TTC549 (cell line): ENCODE measurements around the gene PTPN23.
"Not testable (repeated sequence)": the region's sequence is repeated elsewhere in the genome, so short reads cannot be mapped to it uniquely, and the experiment has no call there.

ENCODE experiments used
- FAIRE-seq: peaks from 2 replicates; lab custom pipeline; 2012; peaks lifted over from hg19 to GRCh38; lab: Jason Lieb, UNC

Gene PTPN23

DNA sequence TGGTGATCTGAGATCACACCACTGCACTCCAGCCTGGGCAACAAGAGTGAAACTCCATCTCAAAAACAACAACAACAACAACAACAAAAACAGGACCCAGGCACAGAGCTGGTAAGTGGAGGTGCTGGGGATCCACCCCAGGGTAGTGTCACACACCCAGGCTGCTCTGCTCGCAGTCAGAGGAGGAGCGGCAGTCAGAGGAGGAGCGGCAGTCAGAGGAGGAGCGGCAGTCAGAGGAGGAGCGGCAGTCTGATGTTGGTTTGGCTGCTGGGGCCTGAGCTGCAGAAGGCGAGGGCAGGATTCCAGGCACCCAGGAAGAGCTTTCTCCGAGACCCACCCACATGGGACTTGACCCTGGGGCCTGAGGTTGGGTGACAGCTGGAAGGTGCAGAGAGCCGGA is 10.8 kb upstream of the PTPN23 start:
- not testable (repeated sequence) for FAIRE-seq

DNA sequence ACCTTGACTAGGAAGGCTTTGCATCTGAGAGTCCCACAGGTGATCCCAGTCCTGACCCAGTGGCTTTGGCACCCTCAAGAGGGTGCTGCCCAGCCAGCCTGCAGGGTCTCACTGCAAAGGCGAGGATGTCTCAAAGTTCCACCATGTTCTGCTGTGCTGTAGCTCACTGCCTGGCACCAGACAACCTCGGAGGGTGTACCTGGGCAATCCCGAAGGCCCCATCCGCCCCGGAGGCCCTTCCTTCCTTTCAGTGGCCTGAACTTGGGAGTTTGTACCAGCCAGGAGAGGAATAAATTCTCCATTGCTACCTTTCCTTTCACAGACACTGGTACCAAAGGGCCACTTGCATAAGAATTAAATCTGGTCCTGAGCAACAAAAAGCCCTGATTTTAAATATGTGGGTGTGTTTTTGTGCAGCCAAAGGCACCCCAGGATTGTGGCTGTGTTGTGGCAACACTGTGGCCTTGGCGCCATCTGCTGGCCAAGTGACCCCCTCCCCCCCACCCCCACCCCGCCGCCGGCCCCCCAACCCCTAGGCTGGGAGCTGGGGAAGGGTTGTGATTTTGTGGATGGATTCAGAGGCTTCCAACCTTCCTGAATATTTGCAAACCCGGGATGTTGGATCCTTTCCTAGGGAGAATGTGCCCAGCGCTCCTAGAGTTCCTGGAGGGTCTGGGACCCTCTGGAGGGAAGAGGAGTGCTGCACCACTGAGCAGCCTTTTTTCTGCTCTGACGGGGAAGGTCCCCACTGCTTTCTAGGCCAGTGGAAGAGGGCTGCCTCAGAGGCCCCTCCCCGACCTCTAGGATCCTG is 9.7 kb upstream of the PTPN23 start:
- FAIRE-seq: no peak

DNA sequence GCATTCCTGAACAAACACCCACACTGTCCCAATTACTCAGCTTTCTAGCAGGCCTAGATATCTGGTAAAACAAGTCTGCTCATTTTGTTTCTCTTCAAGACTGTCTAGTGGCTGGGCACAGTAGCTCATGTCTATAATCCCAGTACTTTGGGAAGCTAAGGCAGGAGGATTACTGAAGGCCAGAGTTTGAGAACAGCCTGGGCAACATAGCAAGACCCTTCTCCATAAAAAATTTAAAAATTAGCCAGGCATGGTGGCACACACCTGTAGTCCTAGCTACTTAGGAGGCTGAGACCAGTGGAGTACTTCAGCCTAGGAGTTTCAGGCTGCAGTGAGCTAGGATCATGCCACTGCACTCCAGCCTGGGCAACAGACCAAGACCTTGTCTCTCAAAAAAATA is 6.2 kb upstream of the PTPN23 start:
- FAIRE-seq: no peak

DNA sequence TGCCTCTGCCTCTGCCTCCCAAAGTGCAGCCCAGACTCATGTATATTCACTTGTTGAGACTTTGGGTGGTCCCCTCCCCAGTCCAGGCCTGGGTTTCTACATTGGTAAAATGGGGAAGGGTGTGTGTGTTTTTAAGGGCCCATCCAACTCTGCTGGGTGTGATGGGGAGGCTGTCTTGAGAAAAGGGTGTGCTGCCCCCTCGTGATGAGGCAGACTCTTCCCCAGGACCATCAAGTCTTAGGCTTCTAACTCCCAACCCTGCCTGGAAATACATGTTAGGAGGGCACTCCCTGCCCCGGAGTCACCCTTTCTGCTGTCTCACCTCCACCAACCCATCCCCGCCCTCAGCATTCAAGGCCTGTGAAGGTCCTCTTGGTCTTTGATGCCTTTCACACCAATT is 4.4 kb upstream of the PTPN23 start:
- no peak for FAIRE-seq

DNA sequence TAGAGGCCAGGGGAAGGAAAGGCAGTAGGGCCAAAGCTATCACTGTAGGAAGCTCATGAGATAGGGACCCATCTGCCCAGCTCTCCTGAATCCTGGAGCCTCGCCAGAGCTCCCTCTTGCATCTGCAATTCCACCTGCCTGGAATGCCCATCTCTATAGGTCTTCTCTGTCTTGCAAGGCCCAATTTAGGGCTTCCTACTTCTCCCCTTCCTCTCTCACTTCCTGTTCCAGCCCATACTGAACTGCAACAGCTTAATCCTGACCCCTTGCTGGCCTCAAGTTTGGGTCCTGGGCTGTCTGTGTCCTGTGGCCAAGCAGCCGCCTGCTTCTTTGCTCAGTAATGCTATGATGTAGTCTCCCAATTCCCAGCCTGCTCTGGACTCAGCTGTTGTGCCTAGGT is 3.6 kb upstream of the PTPN23 start:
- FAIRE-seq: no peak

DNA sequence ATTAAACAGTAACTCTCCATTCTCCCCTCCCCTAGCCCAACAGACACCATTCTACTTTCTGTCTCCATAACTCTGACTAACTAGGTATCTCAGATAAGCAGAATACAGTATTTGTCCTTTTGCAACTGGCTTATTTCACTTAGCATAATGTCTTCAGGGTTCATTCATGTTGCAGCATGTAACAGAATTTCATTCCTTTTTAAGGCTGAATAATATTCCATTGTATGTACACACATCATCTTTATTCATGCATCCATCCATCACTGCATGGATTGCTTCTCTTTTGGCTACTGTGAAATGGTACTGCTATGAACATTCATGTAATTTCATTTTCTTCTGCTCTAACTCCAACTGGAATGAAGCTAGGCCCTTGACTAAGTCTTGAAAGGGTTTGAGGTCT is 2.0 kb upstream of the PTPN23 start:
- no peak for FAIRE-seq

DNA sequence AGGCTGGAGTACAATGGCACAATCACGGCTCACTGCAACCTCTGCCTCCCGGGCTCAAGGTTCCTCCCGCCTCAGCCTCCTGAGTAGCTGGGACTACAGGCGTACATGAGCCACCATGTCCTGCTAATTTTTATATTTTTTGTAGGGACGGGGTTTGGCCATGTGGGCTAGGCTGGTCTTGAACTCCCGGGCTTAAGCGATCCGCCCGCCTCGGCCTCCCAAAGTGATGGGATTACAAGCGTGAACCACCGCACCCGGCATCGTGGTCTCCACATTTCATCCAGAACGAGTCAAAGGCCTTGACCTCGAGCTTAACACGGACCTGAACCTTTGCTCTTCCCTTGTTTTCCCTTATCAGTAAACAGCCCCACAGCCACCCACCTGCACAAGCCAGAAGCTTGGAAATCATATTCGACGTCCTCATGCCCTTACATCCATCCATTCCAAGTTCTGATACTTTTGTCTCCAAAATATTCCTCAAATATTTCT is 1.4 kb upstream of the PTPN23 start:
- no peak for FAIRE-seq

DNA sequence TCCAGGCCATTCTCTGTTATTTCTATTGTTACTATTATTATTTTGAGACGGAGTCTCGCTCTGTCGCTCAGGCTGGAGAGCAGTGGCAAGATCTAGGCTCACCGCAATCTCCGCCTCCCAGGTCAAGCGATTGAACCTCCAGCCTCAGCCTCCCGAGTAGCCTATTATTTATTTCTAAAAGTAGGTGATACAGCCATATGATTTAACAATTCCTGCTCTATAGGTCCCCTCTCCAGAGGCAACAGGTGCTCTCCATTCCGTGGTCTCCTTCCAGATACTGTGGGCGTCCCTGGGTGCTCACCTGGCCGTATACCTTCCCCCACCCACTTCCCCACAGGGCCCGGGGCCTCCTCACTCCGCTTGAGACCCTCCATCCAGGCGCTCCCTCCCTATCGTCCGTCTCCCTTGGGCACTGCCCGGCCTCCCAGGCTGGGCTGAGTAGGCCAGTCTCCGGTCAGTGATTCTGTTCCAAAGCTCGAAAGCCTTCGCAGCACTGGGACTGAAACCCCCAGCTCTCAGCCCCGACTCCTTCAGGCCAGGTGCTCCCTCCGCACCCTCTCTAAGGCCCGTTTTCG is 708 bp upstream of the PTPN23 start:
- no peak for FAIRE-seq

DNA sequence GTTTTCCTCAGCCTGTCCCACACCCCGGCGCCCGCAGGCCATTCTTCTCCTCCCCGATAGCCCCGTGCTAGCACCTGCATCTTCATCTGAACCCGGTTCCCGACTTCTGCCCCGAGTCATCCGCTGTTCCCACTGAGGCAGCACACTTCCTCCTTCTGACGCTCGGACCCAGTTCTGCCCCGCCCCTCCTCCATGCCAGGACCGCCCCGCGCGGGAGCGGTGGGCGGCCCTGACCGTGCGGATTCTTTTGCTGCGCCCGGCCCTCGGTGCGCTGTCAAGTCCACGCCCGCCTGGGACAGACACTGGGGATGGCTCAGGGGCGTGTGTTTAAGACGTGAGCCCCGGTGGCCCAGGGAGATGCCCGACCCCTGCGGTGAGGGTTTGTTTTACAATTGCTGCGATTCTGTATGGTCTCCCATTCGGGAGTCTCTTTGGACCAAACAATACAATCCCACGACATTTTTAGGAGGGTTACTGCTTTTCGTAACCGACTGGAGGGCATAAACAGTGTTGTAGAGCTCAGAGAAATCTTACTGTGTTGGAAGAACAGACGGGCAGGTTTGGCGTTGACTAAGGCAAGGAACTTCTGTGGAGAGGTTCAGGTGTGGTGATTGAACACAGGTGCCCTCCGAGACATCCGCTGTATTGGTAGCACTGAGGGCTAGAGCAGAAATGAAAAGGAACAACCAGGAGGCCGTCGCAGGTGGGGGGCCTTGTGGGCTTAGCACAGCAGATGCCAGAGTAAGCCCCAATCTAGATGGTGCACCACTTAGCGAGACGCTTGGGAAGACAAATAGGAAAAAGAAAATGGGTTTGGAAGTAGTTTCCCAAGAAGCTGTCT is 716 bp downstream of the PTPN23 start:
- FAIRE-seq: no peak

DNA sequence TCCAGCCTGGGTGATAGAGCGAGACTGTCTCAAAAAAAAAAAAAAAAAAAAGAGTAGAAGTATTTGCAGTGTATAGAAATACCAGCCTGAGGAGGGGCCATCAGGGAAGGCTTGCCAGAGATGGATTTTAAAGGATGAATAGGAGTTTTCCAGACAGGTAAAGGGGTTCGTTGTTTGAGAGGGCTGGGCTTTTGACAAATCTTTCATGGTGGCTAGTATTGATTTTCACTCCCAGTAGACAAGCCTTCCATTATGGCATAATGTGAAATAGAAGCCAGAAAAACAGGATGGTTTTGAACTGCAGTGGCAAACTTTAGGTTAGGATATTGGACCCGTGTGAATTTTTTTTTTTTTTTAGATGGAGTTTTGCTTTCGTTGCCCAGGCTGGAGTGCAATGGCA is 3.6 kb downstream of the PTPN23 start:
- FAIRE-seq: no peak

DNA sequence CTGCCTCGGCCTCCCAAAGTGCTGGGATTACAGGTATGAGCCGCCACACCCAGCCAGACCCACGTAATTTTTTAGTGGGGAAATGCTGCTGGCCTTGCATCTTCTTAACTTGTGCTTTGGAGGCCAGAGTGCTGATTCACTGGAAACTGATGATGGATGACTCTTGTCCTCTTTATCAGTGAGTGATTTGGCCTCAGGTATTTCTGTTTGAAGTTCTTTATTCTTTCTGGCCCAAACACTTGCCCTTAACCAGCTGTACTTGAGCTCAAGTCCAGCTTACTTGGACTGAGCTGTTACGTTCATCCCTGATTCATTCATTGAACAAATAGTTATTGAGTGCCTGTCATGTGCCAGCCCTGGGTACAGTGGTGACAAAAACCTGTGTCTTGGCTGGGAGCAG is 4.2 kb downstream of the PTPN23 start:
- no peak for FAIRE-seq

DNA sequence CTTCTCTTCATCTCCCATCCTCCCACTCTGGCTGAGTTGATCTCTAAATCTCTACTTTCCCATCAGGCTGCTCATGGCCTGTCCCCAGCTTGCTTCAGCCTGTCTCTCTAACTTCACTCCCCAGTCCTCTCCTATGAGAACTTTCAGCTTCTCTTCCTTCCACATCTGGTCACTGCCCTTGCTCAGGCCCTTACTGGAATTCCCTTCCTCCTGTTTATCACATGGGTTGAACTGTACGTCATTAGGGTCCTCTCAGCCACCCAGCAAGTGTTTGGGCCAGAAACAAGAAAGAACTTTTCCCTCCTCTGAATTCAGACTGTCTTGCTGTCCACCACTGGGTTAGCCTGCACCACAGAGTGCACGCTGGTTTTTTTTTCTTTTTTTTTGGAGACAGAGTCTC is 5.0 kb downstream of the PTPN23 start:
- no peak for FAIRE-seq

DNA sequence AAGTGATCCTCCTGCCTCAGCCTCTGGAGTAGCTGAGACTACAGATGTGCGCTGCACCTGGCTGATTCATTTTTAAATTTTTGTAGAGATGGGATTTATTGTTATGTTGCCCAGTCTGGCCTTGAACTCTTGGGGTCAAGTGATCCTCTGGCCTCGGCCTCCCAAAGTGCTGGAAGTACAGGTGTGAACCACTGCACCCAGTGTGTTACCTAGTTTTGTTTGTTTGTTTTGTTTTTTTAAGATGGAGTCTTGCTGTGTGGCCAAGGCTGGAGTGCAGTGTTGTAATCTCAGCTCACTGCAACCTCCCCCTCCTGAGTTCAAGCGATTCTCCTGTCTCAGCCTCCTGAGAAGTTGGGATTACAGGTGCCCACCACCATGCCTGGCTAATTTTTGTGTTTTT is 12.1 kb downstream of the PTPN23 start:
- no peak for FAIRE-seq

DNA sequence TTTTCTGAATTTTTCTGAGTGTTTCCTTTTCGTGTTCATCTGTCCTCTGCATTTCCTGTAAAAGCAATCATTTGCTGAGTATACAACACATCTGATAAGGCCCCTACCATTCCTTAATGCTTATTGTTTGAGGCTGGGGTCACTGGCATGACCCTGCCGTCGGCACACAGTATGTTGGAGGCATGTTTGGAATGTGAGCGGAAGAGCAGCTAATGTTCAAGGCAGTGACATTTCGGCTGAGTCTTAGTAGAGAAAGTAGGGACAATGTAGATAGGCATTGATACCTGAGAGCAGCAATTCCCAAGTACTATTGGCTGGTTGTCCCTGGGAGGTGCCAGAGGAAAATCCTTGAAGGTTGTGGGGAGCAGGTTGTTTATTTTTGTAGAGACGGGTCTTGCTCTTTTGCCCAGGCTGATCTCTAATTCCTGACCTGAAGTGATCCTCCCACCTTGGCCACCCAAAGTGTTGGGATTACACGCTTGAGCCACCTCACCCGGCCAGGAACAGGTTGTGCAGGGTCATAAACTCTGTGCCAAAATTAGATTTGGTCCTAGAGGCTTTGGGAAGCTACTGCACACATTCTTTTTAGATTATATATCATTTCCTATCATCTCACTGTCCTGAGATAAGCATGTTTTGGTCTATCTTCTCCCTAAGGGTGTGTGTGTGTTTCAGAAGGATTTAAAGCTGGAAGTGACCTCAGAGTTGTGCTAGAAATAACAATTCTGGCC is 13.5 kb downstream of the PTPN23 start:
- no peak for FAIRE-seq

DNA sequence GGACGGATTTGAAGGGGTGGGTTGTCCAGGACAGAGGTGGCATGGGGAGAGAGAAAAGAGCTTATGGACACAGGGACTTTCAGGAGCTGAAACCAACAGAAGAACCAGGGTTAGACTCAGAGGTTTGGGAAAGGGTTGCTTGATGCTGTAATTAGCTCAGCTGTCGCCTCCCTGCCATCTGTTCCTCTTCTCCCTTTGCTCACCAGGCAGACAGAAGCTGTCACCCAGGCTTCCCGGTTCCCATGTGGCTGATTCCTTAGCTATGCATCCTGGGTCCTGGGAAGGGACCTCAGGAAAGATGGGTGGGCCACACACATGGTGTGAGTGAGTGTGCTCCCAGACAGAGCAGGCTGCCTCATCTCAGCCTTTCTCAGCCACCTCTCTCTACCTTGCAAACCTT is 14.1 kb downstream of the PTPN23 start:
- FAIRE-seq: no peak

DNA sequence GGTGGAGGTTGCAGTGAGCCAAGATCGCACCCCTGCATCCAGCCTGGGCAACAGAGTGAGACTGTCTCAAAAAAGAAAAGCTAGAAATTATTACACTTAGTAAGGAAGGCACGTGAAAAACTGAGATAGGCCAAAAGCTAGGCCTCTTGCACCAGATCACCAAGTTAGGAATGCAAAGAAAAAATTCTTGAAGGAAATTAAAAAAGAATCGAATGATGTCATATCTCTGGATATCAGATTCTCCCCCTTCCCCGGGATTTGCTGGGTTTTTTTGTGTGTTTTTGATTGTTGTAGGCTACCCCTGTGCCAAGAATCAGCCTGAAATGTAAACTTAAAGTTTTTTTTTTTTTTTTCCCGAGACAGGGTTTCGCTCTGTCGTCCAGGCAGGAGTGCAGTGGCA is 17.4 kb downstream of the PTPN23 start:
- FAIRE-seq: no peak

DNA sequence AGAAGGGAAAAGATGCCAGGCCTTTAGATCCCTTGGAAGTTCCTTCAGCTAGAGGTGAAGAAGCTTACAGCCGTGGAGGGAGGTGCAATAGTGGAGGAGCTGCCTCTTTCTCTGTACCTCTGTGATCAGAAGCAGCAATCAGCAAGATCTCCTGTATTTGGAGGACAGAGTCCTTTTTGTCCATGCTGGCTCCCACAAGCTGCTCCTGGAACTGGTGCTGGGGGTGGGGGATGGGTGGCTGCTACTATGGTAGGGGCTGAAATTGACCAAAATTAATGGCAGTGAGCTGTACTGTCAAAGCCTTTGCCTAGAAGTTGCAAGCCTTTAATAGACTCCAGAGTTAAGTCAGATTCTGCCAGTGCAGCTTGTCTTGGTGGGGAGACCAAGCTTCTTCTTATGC is 18.2 kb downstream of the PTPN23 start:
- FAIRE-seq: no peak

DNA sequence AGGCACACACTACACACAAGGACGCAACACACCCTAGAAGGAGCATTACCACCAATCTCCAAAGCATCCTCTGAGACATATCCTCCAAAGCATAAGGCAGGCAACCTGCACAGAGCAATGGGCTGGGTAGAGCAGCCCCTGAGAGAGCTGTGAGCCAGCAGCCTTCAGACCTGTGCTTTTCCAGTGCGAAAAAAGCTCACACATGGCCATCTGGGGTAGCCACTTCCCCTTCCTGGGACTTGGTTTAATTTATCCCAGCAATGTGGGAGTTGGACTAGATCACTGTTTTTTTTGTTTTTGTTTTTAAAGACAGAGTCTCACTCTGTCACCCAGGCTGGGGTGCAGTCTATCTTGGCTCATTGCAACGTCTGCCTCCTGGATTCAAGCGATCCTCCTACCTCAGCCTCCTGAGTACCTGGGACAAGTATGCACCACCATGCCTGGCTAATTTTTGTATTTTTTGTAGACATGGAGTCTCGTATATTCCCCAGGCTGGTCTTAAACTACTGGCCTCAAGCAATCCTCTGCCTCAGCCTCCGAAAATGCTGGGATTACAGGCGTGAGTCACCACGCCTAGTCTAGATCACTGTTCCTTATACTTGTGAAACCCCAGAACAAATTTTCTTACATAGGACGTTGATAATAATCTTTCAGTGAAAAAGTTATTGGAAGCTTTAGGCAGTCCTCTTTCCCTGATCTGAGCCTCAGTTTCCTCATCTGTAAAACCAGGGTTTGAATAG is 18.9 kb downstream of the PTPN23 start:
- FAIRE-seq: no peak

DNA sequence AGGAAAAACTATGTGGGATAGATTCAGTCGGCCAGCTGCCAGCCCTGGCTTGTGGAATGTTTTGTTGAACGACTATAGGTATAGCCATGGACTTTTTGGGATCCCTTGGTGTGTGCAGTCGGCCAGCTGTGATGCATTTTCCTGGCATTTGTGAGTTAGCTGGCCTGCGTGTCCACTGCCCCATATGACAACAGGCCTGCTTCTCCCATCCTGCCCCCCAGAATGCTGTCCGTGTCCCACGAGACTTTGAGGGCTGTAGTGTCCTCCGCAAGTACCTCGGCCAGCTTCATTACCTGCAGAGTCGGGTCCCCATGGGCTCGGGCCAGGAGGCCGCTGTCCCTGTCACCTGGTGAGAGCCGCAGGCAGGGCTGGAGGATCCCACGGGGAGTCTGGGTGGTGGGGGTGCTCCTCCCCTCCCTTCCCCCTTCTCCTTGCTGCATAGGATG is 23.6 kb downstream of the PTPN23 start:
- no peak for FAIRE-seq

DNA sequence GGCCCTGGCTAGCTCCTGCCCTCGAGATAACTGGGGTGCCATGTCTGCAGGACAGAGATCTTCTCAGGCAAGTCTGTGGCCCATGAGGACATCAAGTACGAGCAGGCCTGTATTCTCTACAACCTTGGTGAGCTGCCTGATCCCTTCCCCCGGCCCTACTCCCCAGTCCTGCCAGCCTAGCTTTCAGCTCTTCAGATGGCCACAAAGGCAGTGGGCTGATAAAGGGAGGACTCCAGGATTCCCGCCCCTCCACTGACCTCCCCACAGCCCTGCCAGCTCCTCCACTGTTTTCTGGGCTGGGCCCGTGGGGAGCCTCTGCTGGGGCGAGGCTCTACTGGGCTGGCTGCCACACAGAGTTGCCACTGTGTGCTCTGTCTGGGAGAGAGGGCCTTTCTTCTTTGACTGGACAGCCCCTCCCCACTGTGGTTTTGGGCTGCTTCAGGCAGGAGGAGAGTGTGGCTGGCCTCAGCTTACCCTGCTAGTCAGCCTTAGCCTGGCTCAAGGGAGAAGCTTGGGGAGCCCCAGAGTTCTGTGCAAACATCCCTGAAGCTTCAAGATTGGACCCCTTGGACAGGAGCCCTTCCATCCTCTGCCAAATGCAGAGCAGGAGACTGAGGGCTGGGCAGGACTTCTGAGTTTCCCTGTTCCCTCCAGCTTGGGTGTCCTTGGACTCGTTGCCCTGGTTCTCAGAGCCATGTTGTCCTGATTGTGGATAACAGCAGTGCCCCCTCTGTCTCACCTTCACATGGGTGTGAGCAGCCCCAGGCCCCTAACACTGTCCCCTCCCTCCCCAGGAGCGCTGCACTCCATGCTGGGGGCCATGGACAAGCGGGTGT is 24.4 kb downstream of the PTPN23 start:
- FAIRE-seq: no peak
